HG03469 (cell line): ENCODE data around the gene TIMM29.

Experiments
- ATAC-seq: cut with Tn5 transposase; IDR thresholded peaks from one replicate; pipeline ENCODE4 v1.9.1; 2021; ENCODE audit warnings: mild to moderate bottlenecking, moderate library complexity, moderate number of reproducible peaks; ENCODE audit not compliant: unreplicated experiment

Gene TIMM29

GRCh38 chr19:10911579-10912363 lies 16.8 kb upstream of the TIMM29 start:
- ATAC-seq = no peak

- ATAC-seq = no peak
Measured at GRCh38 chr19:10912619-10913018, 16.0 kb upstream of the TIMM29 start.

- no peak for ATAC-seq
Measured at GRCh38 chr19:10913716-10914340, 14.8 kb upstream of the TIMM29 start.

- no peak for ATAC-seq
Measured at GRCh38 chr19:10915130-10916091, 13.2 kb upstream of the TIMM29 start.

- no peak for ATAC-seq
Measured at GRCh38 chr19:10916602-10917001, 12.0 kb upstream of the TIMM29 start.

GRCh38 chr19:10918359-10918758 lies 10.3 kb upstream of the TIMM29 start:
- ATAC-seq = no peak

- no peak for ATAC-seq
Measured at GRCh38 chr19:10919352-10920287, 9.0 kb upstream of the TIMM29 start.

- ATAC-seq = no peak
Measured at GRCh38 chr19:10920288-10920655, 8.3 kb upstream of the TIMM29 start.

GRCh38 chr19:10920781-10921180 lies 7.8 kb upstream of the TIMM29 start:
- no peak for ATAC-seq

GRCh38 chr19:10921199-10921909 lies 7.3 kb upstream of the TIMM29 start:
- ATAC-seq = no peak

- no peak for ATAC-seq
Measured at GRCh38 chr19:10921910-10922637, 6.5 kb upstream of the TIMM29 start.

- ATAC-seq = no peak
Measured at GRCh38 chr19:10922638-10923014, 6.0 kb upstream of the TIMM29 start.

- ATAC-seq = no peak
Measured at GRCh38 chr19:10923260-10924112, 5.1 kb upstream of the TIMM29 start.

- ATAC-seq = no peak
Measured at GRCh38 chr19:10924597-10924996, 4.0 kb upstream of the TIMM29 start.

- no peak for ATAC-seq
Measured at GRCh38 chr19:10927730-10928562, 665 bp upstream of the TIMM29 start.

- no peak for ATAC-seq
Measured at GRCh38 chr19:10929402-10929794, 787 bp downstream of the TIMM29 start.

- no peak for ATAC-seq
Measured at GRCh38 chr19:10935371-10936059, 6.9 kb downstream of the TIMM29 start.
